ENCODE data around the gene MEMO1.

Gene MEMO1

GRCh38 chr2:31973665-31974064, 37.1 kb downstream of the MEMO1 start:
- H3K4me1 ChIP-seq (ENCODE audit: control insufficient read depth in 2 of 2, insufficient read depth in 1 of 2, low read depth in 1 of 2, low read length in 2 of 2) = no peaks in the 10 kb centered on the region
- no peaks in the 10 kb centered on the region for H3K79me1 ChIP-seq (ENCODE audit: low read depth, low read length)
- no peak overlapping the region for H3K18ac ChIP-seq (ENCODE audit: low read length)
- H3K36me3 ChIP-seq (replicated peaks in 1 of 2; ENCODE audit: control insufficient read depth in 2 of 2, insufficient read depth in 2 of 2, low read length in 2 of 2) = no peaks in the 10 kb centered on the region
- H2BK5ac ChIP-seq (ENCODE audit: low read length) = no peak overlapping the region
- no peaks in the 10 kb centered on the region for H3K27me3 ChIP-seq (ENCODE audit: control insufficient read depth in 3 of 3, insufficient read depth in 3 of 3, low read depth in 1 of 3, low read length in 3 of 3)
- no peak overlapping the region for H2BK12ac ChIP-seq (ENCODE audit: low read length)
- H2BK15ac ChIP-seq (ENCODE audit: low read length) = no peak overlapping the region
- no peak overlapping the region for H3K4ac ChIP-seq (ENCODE audit: low read length)
- no peak overlapping the region for H3K14ac ChIP-seq (ENCODE audit: low read length)
- H2BK120ac ChIP-seq (ENCODE audit: low read depth, low read length) = no peak overlapping the region
- H2AK5ac ChIP-seq (ENCODE audit: low read depth, low read length) = no peak overlapping the region
- H3K9me3 ChIP-seq (replicated peaks in 1 of 2; ENCODE audit: control insufficient read depth in 2 of 2, insufficient read depth in 1 of 2, low read depth in 1 of 2, low read length in 2 of 2) = no peaks in the 10 kb centered on the region
- H4K91ac ChIP-seq (ENCODE audit: low read depth, low read length, poor library complexity) = no peak overlapping the region
- no peak overlapping the region for H2AFZ ChIP-seq (ENCODE audit: low read length)
- H3K9ac ChIP-seq (ENCODE audit: low read depth, low read length, poor library complexity) = no peak overlapping the region
- H4K8ac ChIP-seq (ENCODE audit: low read depth, low read length) = no peak overlapping the region
- H3K4me3 ChIP-seq (ENCODE audit: low read length in 2 of 2) = no peak overlapping the region
- no peak overlapping the region for H3K23ac ChIP-seq (ENCODE audit: low read depth, low read length, poor library complexity)
- DNase-seq (ENCODE audit: low spot score) = no peak
- H3K27ac ChIP-seq (replicated peaks; ENCODE audit: low read length) = no peak overlapping the region
- no peak overlapping the region for H3K4me2 ChIP-seq (ENCODE audit: insufficient read depth, low read length, poor library complexity, severe bottlenecking)

- no CpG with 5 or more reads among the region's 2 CpGs for WGBS, 2 donors (ENCODE audit: extremely low coverage in 2 of 2, insufficient read length in 2 of 2, insufficient replicate concordance in 1 of 2)
- no peak overlapping the region for H2BK120ac ChIP-seq (ENCODE audit: low read depth, low read length)
- H4K91ac ChIP-seq (ENCODE audit: low read depth, low read length, poor library complexity) = no peak overlapping the region
- H2AFZ ChIP-seq (ENCODE audit: low read length) = no peak overlapping the region
- H2AK5ac ChIP-seq (ENCODE audit: low read depth, low read length) = no peak overlapping the region
- no peaks in the 10 kb centered on the region for H3K9me3 ChIP-seq (replicated peaks in 1 of 2; ENCODE audit: control insufficient read depth in 2 of 2, insufficient read depth in 1 of 2, low read depth in 1 of 2, low read length in 2 of 2)
- H3K14ac ChIP-seq (ENCODE audit: low read length) = no peak overlapping the region
- no peak overlapping the region for H3K23ac ChIP-seq (ENCODE audit: low read depth, low read length, poor library complexity)
- no peaks in the 10 kb centered on the region for H3K79me1 ChIP-seq (ENCODE audit: low read depth, low read length)
- peaks cover 3 to 5% of the 10 kb centered on the region in 2 donors for H3K4me1 ChIP-seq (ENCODE audit: control insufficient read depth in 2 of 2, insufficient read depth in 1 of 2, low read depth in 1 of 2, low read length in 2 of 2)
- DNase-seq (ENCODE audit: low spot score) = no peak
- H3K4me2 ChIP-seq (ENCODE audit: insufficient read depth, low read length, poor library complexity, severe bottlenecking) = no peak overlapping the region
- H3K9ac ChIP-seq (ENCODE audit: low read depth, low read length, poor library complexity) = no peak overlapping the region
- no peak overlapping the region for H2BK15ac ChIP-seq (ENCODE audit: low read length)
- H2BK12ac ChIP-seq (ENCODE audit: low read length) = no peak overlapping the region
- no peak overlapping the region for H3K18ac ChIP-seq (ENCODE audit: low read length)
- no peak overlapping the region for H3K4ac ChIP-seq (ENCODE audit: low read length)
- H3K27me3 ChIP-seq (ENCODE audit: control insufficient read depth in 3 of 3, insufficient read depth in 3 of 3, low read depth in 1 of 3, low read length in 3 of 3) = no peaks in the 10 kb centered on the region
- no peak overlapping the region for H3K27ac ChIP-seq (replicated peaks; ENCODE audit: low read length)
- no peaks in the 10 kb centered on the region for H3K36me3 ChIP-seq (replicated peaks in 1 of 2; ENCODE audit: control insufficient read depth in 2 of 2, insufficient read depth in 2 of 2, low read length in 2 of 2)
- H4K8ac ChIP-seq (ENCODE audit: low read depth, low read length) = no peak overlapping the region
- no peak overlapping the region for H2BK5ac ChIP-seq (ENCODE audit: low read length)
- no peak overlapping the region for H3K4me3 ChIP-seq (ENCODE audit: low read length in 2 of 2)
Observed at GRCh38 chr2:31972059-31972458, 38.7 kb downstream of the MEMO1 start.

- no peak overlapping the region for H3K14ac ChIP-seq (ENCODE audit: low read length)
- H3K4me1 ChIP-seq (ENCODE audit: control insufficient read depth in 2 of 2, insufficient read depth in 1 of 2, low read depth in 1 of 2, low read length in 2 of 2) = peaks cover 3 to 5% of the 10 kb centered on the region in 2 donors
- no peak overlapping the region for H3K4me3 ChIP-seq (ENCODE audit: low read length in 2 of 2)
- no peak overlapping the region for H3K23ac ChIP-seq (ENCODE audit: low read depth, low read length, poor library complexity)
- WGBS, 2 donors (ENCODE audit: extremely low coverage in 2 of 2, insufficient read length in 2 of 2, insufficient replicate concordance in 1 of 2) = no CpG with 5 or more reads among the region's 4 CpGs
- no peaks in the 10 kb centered on the region for H3K9me3 ChIP-seq (replicated peaks in 1 of 2; ENCODE audit: control insufficient read depth in 2 of 2, insufficient read depth in 1 of 2, low read depth in 1 of 2, low read length in 2 of 2)
- H2BK12ac ChIP-seq (ENCODE audit: low read length) = no peak overlapping the region
- H3K27me3 ChIP-seq (ENCODE audit: control insufficient read depth in 3 of 3, insufficient read depth in 3 of 3, low read depth in 1 of 3, low read length in 3 of 3) = no peaks in the 10 kb centered on the region
- H3K36me3 ChIP-seq (replicated peaks in 1 of 2; ENCODE audit: control insufficient read depth in 2 of 2, insufficient read depth in 2 of 2, low read length in 2 of 2) = peaks cover 0 to 5% of the 10 kb centered on the region in 2 donors
- H3K18ac ChIP-seq (ENCODE audit: low read length) = no peak overlapping the region
- no peaks in the 10 kb centered on the region for H3K79me1 ChIP-seq (ENCODE audit: low read depth, low read length)
- DNase-seq (ENCODE audit: low spot score) = no peak
- no peak overlapping the region for H3K27ac ChIP-seq (replicated peaks; ENCODE audit: low read length)
- H2BK5ac ChIP-seq (ENCODE audit: low read length) = no peak overlapping the region
- H3K4ac ChIP-seq (ENCODE audit: low read length) = no peak overlapping the region
- no peak overlapping the region for H4K8ac ChIP-seq (ENCODE audit: low read depth, low read length)
- no peak overlapping the region for H3K9ac ChIP-seq (ENCODE audit: low read depth, low read length, poor library complexity)
- no peak overlapping the region for H2BK15ac ChIP-seq (ENCODE audit: low read length)
- no peak overlapping the region for H4K91ac ChIP-seq (ENCODE audit: low read depth, low read length, poor library complexity)
- no peak overlapping the region for H2AK5ac ChIP-seq (ENCODE audit: low read depth, low read length)
- H2BK120ac ChIP-seq (ENCODE audit: low read depth, low read length) = no peak overlapping the region
- H2AFZ ChIP-seq (ENCODE audit: low read length) = no peak overlapping the region
- no peak overlapping the region for H3K4me2 ChIP-seq (ENCODE audit: insufficient read depth, low read length, poor library complexity, severe bottlenecking)
Observed at GRCh38 chr2:31969178-31969577, 41.6 kb downstream of the MEMO1 start.

GRCh38 chr2:31967790-31968189, 43.0 kb downstream of the MEMO1 start:
- H3K27me3 ChIP-seq (ENCODE audit: control insufficient read depth in 3 of 3, insufficient read depth in 3 of 3, low read depth in 1 of 3, low read length in 3 of 3) = no peaks in the 10 kb centered on the region
- peaks cover 3 to 5% of the 10 kb centered on the region in 2 donors for H3K4me1 ChIP-seq (ENCODE audit: control insufficient read depth in 2 of 2, insufficient read depth in 1 of 2, low read depth in 1 of 2, low read length in 2 of 2)
- H3K4ac ChIP-seq (ENCODE audit: low read length) = no peak overlapping the region
- H2AFZ ChIP-seq (ENCODE audit: low read length) = no peak overlapping the region
- no peak for DNase-seq (ENCODE audit: low spot score)
- H2AK5ac ChIP-seq (ENCODE audit: low read depth, low read length) = no peak overlapping the region
- no peak overlapping the region for H2BK120ac ChIP-seq (ENCODE audit: low read depth, low read length)
- H2BK15ac ChIP-seq (ENCODE audit: low read length) = no peak overlapping the region
- no CpG with 5 or more reads among the region's 1 CpG for WGBS, 2 donors (ENCODE audit: extremely low coverage in 2 of 2, insufficient read length in 2 of 2, insufficient replicate concordance in 1 of 2)
- H3K79me1 ChIP-seq (ENCODE audit: low read depth, low read length) = no peaks in the 10 kb centered on the region
- H3K18ac ChIP-seq (ENCODE audit: low read length) = no peak overlapping the region
- H3K9me3 ChIP-seq (replicated peaks in 1 of 2; ENCODE audit: control insufficient read depth in 2 of 2, insufficient read depth in 1 of 2, low read depth in 1 of 2, low read length in 2 of 2) = no peaks in the 10 kb centered on the region
- no peak overlapping the region for H4K91ac ChIP-seq (ENCODE audit: low read depth, low read length, poor library complexity)
- H3K9ac ChIP-seq (ENCODE audit: low read depth, low read length, poor library complexity) = no peak overlapping the region
- no peak overlapping the region for H3K23ac ChIP-seq (ENCODE audit: low read depth, low read length, poor library complexity)
- H3K27ac ChIP-seq (replicated peaks; ENCODE audit: low read length) = no peak overlapping the region
- no peak overlapping the region for H2BK12ac ChIP-seq (ENCODE audit: low read length)
- H3K4me3 ChIP-seq (ENCODE audit: low read length in 2 of 2) = no peak overlapping the region
- no peak overlapping the region for H2BK5ac ChIP-seq (ENCODE audit: low read length)
- no peak overlapping the region for H4K8ac ChIP-seq (ENCODE audit: low read depth, low read length)
- H3K4me2 ChIP-seq (ENCODE audit: insufficient read depth, low read length, poor library complexity, severe bottlenecking) = no peak overlapping the region
- no peak overlapping the region for H3K14ac ChIP-seq (ENCODE audit: low read length)
- H3K36me3 ChIP-seq (replicated peaks in 1 of 2; ENCODE audit: control insufficient read depth in 2 of 2, insufficient read depth in 2 of 2, low read length in 2 of 2) = peaks cover 0 to 5% of the 10 kb centered on the region in 2 donors
